HAP-1 (cell line): ENCODE results near the gene TEKT5.
"Not testable (repeated sequence)": the region's sequence is repeated elsewhere in the genome, so short reads cannot be mapped to it uniquely, and the experiment has no call there.

Source experiments
- DNase-seq, 2 experiments: peaks; one replicate each; pipeline ENCODE4 v3.0.0-alpha.2; 2016 to 2020; ENCODE audit warnings: low spot score in 2 of 2
- H3K27me3 ChIP-seq: fragments of 250-450 bp; sonication (Bioruptor Pico); 2 replicates; pipeline ENCODE4 v1.5.1; 2020; ENCODE audit warnings: low read depth, mild to moderate bottlenecking, moderate library complexity
- H3K36me3 ChIP-seq: fragments of 250-450 bp; sonication (Bioruptor Pico); replicated peaks from 2 replicates; pipeline ENCODE4 v1.5.1; 2020; ENCODE audit warnings: mild to moderate bottlenecking
- H3K4me1 ChIP-seq: fragments of 250-450 bp; sonication (Bioruptor Pico); 2 replicates; pipeline ENCODE4 v1.5.1; 2020; ENCODE audit warnings: mild to moderate bottlenecking
- H3K4me3 ChIP-seq: fragments of 250-450 bp; sonication (Bioruptor Pico); 2 replicates; pipeline ENCODE4 v1.5.1; 2020; ENCODE audit warnings: mild to moderate bottlenecking, moderate library complexity
- H3K9me3 ChIP-seq: fragments of 250-450 bp; sonication (Bioruptor Pico); 2 replicates; pipeline ENCODE4 v1.5.1; 2020; ENCODE audit warnings: mild to moderate bottlenecking, moderate library complexity
- in situ Hi-C: fragments of 300-500 bp; cut with MboI; formaldehyde crosslinking; loops from 3 replicates; pipeline ENCODE4 v1.14.3; 2020; ENCODE audit warnings: low sequenced_read_pairs, inconsistent platforms, mixed read lengths

TEKT5 gene

DNA sequence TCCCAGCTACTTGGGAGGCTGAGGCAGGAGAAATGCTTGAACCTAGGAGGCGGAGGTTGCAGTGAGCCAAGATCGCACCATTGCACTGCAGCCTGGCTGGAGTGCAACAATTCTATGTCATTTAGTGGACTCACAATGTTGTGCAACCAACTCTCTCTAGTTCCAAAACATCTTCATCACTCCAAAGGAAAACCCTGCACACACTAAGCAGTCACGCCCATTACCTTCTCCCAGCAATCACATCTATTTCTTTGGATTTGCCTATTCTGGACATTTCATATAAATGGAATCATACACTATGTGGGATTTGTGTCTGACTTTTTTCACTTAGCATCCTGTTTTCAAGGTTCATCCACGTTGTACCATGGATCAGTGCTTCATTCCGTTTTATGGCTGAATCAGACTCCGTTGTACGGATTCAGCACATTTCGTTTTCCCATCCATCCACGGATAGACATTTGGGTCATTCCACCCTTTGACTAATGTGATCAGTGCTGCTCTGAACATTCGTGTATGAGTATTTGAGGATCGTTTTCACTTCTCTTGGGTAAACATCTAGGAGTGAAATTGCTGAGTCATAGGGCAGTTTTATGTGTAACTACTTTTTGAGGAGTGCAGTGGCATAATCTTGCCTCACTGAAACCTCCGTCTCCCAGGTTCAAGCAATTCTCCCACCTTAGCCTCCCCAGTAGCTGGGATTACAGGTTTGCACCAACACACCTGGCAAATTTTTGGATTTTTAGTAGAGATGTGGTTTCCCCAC is 69.0 kb downstream of the TEKT5 start:
- H3K4me1 ChIP-seq, result peaks cover 4% of the 10 kb centered on the region; the same call in 1 of the 2 replicates
- in situ Hi-C loops, result no loop called here
- no peaks in the 10 kb centered on the region for H3K36me3 ChIP-seq
- no peak for DNase-seq
- no peak overlapping the region for H3K4me3 ChIP-seq
- no peaks in the 10 kb centered on the region for H3K27me3 ChIP-seq
- no peaks in the 10 kb centered on the region for H3K9me3 ChIP-seq

DNA sequence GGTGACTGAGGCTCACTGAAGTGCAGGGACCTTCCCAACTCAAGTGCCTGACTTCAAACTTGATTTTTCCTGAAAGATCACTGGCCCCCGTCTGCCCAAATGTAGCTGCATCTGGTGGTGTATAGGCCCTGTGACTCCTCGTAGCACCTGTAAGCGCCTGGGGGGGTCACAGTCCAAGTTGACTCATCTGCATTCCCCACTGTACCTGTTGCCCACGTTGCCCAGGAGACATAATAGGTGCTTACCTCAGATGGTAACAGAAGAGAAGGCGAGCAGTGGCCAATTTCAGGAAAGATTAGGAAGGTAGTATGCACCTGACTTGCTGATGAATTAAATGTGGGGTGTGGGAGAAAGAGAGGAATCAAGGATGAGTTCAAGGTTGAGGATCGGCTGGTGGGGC is 70.2 kb downstream of the TEKT5 start:
- Histone ChIP-seq H3K4me1 (peaks cover 6% of the 10 kb centered on the region), H3K36me3 (no peaks in the 10 kb centered on the region), H3K27me3 (no peaks in the 10 kb centered on the region), H3K9me3 (no peaks in the 10 kb centered on the region), H3K4me3 (no peak overlapping the region)
- no peak for DNase-seq
- in situ Hi-C loops, result no loop called here

DNA sequence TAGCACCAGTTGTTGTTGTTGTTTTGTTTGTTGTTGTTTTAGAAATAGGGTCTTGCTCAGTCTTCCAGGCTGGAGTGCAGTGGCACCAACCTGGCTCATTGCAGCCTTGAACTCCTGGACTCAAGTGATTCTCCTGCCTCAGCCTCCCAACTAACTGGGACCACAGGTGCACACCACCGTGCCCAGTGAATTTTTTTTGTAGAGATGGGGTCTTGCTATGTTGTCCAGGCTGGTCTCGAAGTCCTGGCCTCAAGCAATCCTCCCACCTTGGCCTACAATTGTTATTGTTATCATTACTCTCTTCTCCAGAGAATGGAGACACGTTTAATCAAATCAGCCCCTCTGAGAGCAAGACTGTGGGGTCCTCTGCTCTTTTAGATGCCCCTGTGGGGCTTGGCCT is 71.7 kb downstream of the TEKT5 start:
- peaks cover 6% of the 10 kb centered on the region for H3K4me1 ChIP-seq
- no peaks in the 10 kb centered on the region for H3K9me3 ChIP-seq
- H3K27me3 ChIP-seq, result no peaks in the 10 kb centered on the region
- in situ Hi-C loops, result no loop called here
- no peaks in the 10 kb centered on the region for H3K36me3 ChIP-seq
- DNase-seq, result no peak
- no peak overlapping the region for H3K4me3 ChIP-seq

DNA sequence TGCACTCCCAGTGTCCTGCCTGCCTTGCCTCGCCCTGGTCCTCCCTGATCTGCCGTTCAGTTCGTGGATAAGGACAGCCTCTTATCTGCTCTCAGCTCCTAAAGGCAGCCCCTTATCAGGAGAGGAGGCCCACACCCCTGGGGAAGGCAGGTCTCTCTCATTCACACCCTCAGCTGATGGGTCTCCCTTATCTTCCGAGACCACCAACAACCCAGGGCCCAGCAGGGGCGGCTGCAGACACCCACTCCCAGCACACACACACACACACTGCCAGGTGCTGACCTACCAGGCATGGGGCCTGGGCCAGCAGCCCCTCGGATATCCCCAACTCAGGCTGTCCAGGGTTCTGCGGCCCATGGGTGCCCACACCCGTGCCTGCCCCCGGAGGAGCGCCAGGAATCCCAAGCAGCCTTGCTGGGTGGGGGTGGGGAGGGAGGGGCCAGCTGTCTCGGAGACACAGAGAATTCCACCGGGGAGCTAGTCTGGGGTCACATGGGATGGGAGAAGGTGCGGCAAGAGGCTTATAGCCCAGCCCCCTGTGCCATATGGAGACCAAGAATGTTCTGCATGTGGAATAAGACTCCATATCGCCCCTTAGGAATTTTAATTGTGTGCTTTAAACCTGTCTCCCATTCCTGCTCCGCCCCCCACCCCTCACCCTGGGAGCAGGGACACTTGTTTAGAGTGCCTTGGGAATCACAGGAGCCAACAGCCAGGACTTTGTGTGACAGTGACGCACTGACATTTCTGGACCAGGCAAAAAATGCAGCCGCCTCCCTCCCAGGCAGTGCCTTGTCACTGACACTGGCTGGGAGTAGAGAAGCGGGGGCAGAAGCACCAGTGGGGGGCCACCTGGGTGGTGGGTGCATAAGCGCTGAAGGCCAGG is 72.5 kb downstream of the TEKT5 start:
- no peaks in the 10 kb centered on the region for H3K36me3 ChIP-seq
- peak in 1 of 2 experiments; percentile 41 for DNase-seq
- no peak overlapping the region for H3K4me3 ChIP-seq
- H3K27me3 ChIP-seq, result no peaks in the 10 kb centered on the region
- H3K4me1 ChIP-seq, result peaks cover 6% of the 10 kb centered on the region
- H3K9me3 ChIP-seq, result no peaks in the 10 kb centered on the region
- in situ Hi-C loops, result no loop called here

DNA sequence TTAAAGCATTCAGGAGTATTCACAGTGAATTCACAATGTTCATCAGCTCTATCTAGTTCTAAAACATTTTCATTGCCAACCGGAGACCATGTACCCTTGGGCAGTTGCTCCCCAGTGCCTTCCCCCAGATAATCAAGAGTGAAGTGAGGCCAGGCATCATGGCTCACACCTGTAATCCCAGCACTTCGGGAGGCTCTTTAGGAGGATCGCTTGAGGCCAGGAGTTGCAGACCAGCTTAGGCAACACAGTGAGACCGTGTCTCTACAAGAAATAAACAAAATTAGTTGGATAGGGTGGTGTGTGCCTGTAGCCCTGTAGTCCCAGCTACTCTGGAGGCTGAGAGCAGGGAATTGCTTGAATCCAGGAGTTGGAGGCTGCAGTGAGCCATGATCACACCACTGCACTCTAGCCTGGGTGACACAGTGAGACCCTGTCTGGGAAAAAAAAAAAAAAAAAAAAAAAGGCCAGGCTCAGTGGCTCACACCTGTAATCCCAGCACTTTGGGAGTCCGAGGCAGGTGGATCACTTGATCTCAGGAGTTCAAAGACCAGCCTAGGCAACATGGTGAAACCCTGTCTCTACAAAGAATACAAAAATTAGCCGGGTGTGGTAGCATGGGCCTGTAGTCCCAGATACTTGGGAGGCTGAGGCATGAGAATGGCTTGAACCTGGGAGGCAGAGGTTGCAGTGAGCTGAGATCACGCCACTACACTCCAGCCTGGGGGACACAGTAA is 73.3 kb downstream of the TEKT5 start:
- H3K27me3 ChIP-seq, H3K4me3 ChIP-seq, DNase-seq, H3K36me3 ChIP-seq, H3K9me3 ChIP-seq, in situ Hi-C loops, H3K4me1 ChIP-seq: not testable (repeated sequence)

DNA sequence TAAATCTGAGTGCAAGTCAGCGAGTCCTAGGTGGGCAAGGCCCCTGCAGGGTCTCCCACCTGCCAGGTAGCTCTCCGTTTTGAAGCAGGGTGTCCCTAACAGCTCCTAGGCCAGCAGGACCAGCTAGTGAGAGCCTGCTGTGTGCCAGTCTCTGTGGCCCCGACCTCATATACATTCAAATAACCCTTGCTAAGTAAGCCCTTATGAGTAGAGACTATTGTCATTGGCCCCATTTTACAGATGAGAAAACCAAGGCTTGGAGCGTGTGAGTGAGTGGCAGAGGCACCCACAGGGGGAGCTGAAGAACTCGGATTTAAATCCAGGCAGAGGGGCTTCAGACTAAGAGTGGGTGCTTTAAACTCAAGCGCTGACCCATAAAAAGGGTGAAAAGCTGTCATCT is 74.6 kb downstream of the TEKT5 start:
- no peak for DNase-seq
- Histone ChIP-seq H3K4me3 (no peak overlapping the region), H3K4me1 (peaks cover 6% of the 10 kb centered on the region), H3K36me3 (no peaks in the 10 kb centered on the region), H3K9me3 (no peaks in the 10 kb centered on the region), H3K27me3 (no peaks in the 10 kb centered on the region)
- in situ Hi-C loops, result no loop called here

DNA sequence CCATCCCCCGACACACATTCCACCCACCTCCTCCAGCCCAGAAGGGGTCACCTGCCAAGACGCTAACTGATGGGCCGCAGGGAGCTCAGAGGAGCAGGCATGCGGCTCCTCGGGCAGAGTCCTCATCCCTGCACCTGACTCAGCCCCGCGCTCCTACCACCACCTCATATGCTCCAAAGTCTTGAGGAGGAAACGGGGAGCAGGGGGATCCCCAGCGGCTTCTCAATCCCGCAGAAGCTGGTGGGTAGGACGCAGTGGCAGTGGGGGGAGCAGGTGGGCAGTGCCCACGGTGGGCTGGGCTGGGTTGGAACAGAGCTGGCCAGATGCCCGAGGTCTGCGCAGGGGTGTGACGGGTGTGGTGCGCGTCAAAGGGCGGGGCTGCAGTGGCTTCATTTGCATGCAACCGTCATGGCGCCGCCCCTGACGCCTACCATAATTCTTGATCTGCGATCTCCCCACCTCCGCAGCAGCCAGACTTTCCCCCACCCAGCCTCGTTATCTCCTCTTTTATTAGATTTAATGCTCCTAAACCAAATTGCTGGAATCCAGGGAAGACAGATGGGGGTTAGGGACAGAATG is 75.4 kb downstream of the TEKT5 start:
- H3K36me3 ChIP-seq, result no peaks in the 10 kb centered on the region
- in situ Hi-C loops, result no loop called here
- H3K27me3 ChIP-seq, result no peaks in the 10 kb centered on the region
- peak overlapping the region; percentile 20 for H3K4me3 ChIP-seq
- DNase-seq, result peak; percentile 33 to 81
- H3K4me1 ChIP-seq, result peaks cover 10% of the 10 kb centered on the region
- H3K9me3 ChIP-seq, result no peaks in the 10 kb centered on the region

DNA sequence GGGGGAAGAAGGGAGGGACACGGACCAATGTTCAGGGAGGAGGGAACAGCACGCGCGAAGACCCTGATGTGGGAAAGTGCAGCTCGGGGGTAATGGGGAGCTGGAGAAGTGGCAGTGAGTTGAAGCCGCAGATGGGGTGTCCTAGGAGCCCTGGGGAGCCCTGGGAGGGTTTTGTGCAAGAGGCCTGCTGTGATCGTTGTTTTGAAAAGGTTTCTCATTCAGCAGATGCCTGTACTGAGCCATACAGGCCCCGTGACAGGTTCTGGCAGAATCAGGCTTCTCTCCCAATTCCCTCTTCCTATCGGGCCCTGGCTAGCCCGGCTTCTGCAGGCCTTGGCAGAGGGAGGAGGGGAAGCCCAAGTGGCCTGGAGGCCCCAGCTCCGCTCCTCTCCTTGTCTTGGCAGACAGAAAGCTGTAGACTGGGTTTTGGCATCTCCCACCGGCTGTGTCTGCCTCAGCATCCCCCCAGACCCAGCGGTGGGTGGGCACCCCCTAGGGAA is 76.0 kb downstream of the TEKT5 start:
- H3K27me3 ChIP-seq, result no peaks in the 10 kb centered on the region
- no peak overlapping the region; the same call in 1 of the 2 replicates for H3K4me3 ChIP-seq
- H3K9me3 ChIP-seq, result no peaks in the 10 kb centered on the region
- in situ Hi-C loops, result no loop called here
- DNase-seq, result no peak
- peaks cover 10% of the 10 kb centered on the region for H3K4me1 ChIP-seq
- H3K36me3 ChIP-seq, result no peaks in the 10 kb centered on the region

DNA sequence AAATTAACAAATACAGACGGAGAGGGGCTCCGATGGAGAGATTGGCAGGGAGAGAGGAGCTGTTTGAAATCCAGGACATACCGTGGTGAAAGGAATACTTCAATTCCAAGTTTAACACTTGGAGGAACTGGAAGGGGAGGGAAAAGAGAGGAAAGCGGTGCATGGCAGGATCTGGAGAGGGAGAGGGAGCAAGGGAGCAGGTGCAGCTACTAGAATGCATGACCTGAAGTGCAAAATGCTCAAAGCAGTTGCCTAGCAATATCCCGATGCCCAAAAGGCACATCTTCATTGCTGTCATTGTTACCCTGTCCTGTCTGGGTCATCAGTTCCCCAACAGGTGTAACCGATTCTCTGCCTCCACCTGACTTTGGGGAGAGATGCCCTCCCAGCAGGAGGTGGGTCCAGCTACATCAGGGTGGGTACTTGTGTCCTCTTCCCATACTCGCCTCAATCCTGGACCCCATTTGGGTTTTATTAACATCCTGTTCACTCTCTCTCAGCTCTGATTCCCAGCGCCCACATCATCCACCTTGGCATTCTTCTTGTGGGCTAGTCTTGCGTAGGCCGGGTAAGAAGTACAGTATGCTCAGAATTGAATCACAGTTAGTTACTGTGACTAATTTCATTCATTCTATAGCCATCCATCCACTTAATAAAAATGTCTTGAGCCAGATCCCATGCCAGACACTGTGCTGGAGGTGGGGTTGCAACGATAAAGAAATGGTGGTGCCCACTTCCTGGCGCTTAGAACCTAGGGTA is 76.9 kb downstream of the TEKT5 start:
- no peak for DNase-seq
- in situ Hi-C loops, result no loop called here
- Histone ChIP-seq H3K36me3 (no peaks in the 10 kb centered on the region), H3K4me1 (peaks cover 10% of the 10 kb centered on the region), H3K9me3 (no peaks in the 10 kb centered on the region), H3K27me3 (no peaks in the 10 kb centered on the region), H3K4me3 (no peak overlapping the region)

DNA sequence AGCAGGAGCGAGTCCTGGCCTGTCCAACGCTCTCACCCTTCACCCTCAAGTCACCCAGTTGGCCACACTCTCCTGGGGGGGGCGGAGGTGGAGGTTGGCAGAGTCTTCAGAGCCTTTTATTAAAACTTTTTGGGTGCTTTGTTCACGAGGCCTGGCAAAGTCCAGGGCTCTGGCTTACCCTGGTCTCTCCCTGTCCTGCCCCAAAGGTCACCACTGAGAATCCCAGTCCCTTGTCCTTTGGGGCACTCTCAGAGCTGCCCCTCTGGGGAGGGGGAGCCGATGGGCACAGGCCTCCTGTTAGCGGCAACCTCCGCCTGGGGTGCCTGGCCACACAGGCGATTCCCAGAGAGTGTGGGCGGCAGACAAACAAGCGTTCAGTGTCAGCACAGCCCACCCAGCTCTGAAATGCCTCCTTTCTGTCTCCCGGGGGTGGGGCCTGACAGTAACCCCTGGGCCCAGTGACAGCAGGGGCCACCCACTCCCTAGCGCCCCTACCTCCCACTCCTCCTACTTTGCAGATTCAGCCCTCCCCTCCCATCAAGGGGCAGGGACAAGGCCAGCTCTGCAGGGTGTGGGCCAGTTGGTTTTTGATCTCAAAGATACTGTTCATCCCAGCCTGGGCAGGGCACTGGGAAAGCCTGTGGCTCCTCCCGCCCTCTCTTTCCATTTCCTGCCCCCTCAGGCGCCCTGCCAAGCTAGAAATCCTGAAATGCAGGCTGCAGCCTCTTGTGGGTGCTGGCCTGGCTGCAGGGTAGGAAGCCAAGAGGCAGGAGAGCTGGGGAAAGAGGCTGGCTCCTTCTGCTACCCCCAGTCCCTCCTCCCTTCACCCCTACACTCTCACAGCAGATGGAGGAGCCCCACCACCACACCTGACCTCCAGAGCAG is 77.7 kb downstream of the TEKT5 start:
- H3K9me3 ChIP-seq, result no peaks in the 10 kb centered on the region
- DNase-seq, result peak in 1 of 2 experiments; percentile 69
- H3K36me3 ChIP-seq, result no peaks in the 10 kb centered on the region
- no peaks in the 10 kb centered on the region for H3K27me3 ChIP-seq
- no peak overlapping the region for H3K4me3 ChIP-seq
- in situ Hi-C loops, result no loop called here
- H3K4me1 ChIP-seq, result peaks cover 6% of the 10 kb centered on the region; the same call in 1 of the 2 replicates

DNA sequence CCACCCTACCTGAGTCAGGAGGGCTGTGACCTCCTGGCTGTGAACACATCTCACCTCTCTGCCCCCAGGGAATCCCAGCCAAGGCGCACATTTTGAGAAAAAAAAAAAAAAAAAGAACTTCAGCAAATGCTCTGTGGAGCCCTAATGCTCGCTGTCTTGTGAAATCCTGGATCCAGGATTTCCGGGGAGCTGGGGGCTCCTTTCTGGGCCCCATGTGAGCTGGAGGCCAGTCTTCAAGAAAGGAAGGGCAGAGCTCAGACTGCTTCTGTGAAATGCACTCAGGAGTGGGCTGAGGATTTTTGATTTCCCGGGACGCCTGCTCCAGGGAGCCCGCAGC is 78.3 kb downstream of the TEKT5 start:
- peaks cover 6% of the 10 kb centered on the region; the same call in 1 of the 2 replicates for H3K4me1 ChIP-seq
- no peaks in the 10 kb centered on the region for H3K9me3 ChIP-seq
- no peak overlapping the region for H3K4me3 ChIP-seq
- H3K36me3 ChIP-seq, result no peaks in the 10 kb centered on the region
- no peaks in the 10 kb centered on the region for H3K27me3 ChIP-seq
- no peak for DNase-seq
- in situ Hi-C loops, result no loop called here

DNA sequence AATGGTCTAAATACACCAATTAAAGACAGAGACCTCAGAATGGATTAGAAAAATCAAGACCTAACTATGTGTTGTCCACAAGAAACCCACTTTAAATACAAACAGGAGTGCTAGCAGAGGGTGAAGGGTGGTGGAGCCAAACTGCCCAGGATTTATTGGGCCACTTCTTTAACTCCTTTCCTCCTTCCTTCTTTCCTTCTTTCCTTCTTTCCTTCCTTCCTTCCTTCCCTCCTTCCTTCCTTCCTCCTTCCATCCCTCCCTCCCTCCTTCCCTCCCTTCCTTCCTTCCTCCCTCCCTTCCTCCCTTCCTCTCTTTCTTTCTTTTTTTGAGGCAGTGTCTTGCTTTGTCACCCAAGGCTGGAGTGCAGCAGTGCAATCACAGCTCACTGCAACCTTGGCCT is 80.0 kb downstream of the TEKT5 start:
- H3K4me1 ChIP-seq, result peaks cover 16% of the 10 kb centered on the region
- H3K9me3 ChIP-seq, result no peaks in the 10 kb centered on the region
- in situ Hi-C loops, result no loop called here
- H3K4me3 ChIP-seq, result no peak overlapping the region
- no peaks in the 10 kb centered on the region for H3K36me3 ChIP-seq
- no peaks in the 10 kb centered on the region for H3K27me3 ChIP-seq
- DNase-seq, result no peak
